DOHH2 (cell line): ENCODE results near the gene NAT9.

Experiments used
- EZH2phosphoT487 ChIP-seq: fragments of 200-600 bp; sonication (generic); IDR thresholded peaks from 2 replicates; pipeline ENCODE4 v1.6.1; 2017; ENCODE audit warnings: borderline replicate concordance, mild to moderate bottlenecking, antibody characterized with exemption, low read length, moderate library complexity, mixed read lengths
- TF ChIP-seq, protein P1 (sequence below): fragments of 200-600 bp; sonication (generic); IDR thresholded peaks from one replicate; pipeline ENCODE4 v1.5.1; 2014; ENCODE audit warnings: antibody characterized with exemption, mild to moderate bottlenecking, low read depth, low read length; ENCODE audit not compliant: poor library complexity, severe bottlenecking

DNA sequence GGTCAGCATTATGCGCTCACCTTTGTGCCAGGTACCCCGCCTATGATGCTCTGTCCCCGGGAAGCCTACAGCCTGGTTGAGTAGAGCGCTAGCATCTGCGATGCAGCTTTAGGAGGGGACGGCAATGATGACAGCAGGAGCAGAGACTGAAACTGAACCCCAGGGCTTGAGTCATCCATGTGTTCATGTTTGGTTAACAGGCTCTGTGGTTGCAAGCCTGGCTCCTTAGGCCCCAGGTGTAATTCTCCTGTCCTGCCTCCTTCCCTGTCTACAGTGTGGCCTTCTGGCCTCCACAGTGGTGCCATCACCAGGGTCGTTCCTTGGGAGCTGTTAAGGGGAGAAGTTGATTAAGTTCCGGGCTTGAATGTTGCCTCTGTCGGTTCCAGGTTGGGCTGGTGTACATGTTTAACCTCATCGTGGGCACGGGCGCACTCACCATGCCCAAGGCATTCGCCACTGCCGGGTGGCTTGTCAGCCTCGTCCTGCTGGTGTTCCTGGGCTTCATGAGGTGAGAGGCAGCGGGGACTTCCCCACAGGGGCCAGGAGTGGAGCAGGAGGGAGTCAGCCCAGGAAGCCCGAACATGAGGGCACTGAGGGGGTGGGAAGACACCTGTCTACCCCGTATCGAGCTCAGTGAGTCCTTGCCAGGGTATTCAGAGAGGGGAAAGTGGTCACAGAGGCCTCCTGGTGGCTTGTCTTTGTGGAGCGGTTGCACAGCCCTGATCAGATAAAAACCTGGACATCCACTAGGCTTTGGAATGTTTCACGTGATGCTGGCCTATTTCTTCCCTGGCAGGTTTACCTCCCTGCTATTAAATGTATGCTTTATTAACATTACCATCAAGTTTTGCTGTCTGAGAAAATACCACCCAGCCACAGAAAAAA lies 9.2 kb upstream of the NAT9 start:
- TF ChIP-seq, protein P1, sequence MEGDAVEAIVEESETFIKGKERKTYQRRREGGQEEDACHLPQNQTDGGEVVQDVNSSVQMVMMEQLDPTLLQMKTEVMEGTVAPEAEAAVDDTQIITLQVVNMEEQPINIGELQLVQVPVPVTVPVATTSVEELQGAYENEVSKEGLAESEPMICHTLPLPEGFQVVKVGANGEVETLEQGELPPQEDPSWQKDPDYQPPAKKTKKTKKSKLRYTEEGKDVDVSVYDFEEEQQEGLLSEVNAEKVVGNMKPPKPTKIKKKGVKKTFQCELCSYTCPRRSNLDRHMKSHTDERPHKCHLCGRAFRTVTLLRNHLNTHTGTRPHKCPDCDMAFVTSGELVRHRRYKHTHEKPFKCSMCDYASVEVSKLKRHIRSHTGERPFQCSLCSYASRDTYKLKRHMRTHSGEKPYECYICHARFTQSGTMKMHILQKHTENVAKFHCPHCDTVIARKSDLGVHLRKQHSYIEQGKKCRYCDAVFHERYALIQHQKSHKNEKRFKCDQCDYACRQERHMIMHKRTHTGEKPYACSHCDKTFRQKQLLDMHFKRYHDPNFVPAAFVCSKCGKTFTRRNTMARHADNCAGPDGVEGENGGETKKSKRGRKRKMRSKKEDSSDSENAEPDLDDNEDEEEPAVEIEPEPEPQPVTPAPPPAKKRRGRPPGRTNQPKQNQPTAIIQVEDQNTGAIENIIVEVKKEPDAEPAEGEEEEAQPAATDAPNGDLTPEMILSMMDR = no peak
- no peak for TF ChIP-seq EZH2phosphoT487
